Aortic smooth muscle cell (primary cell): Measurements from ENCODE around the gene ZNF195. TPM values are rescaled to one million over a fixed set of nuclear protein-coding genes. Genes with fewer than 3 reads are reported as not detected.

ENCODE experiments used
- total RNA-seq: library from RNA; depleted of rRNA; stranded (reverse); fragments of >200 nt; gene quantifications from 2 replicates; pipeline ENCODE4 v1.2.3, GENCODE V29; 2014

Gene ZNF195
- 11.1 and 13.7 TPM in 2 replicates for total RNA-seq

GRCh38 chr11:3378426-3379423, at the start of gene ZNF195:
TSS of gene ZNF195 (minus strand) at chr11:3379146. CDS start at chr11:3379040, 106 bp downstream.

Other genes with a start within 250 kb of the ZNF195 start
- gene OSBPL5, start 213.8 kb downstream of the ZNF195 start, total RNA-seq, result 41.7 and 49.4 TPM in 2 replicates
- not detected in 2 replicates for gene MRGPRG, start 160.3 kb downstream of the ZNF195 start, total RNA-seq
- 0.12 and 0.13 TPM in 2 replicates for gene MRGPRE, start 146.7 kb downstream of the ZNF195 start, total RNA-seq